NCI-H226 (cell line): ENCODE data around the gene PADI6.
"Not testable (repeated sequence)": the region's sequence is repeated elsewhere in the genome, so short reads cannot be mapped to it uniquely, and the experiment has no call there.

Experiments
- DNase-seq: peaks from one replicate; pipeline ENCODE4 v3.0.0-alpha.2; 2015

Gene PADI6

GRCh38 chr1:17405898-17406759, 34.1 kb downstream of the PADI6 start:
- DNase-seq = peak; percentile 32

GRCh38 chr1:17406760-17407475, 34.9 kb downstream of the PADI6 start:
- not testable (repeated sequence) for DNase-seq

- not testable (repeated sequence) for DNase-seq
Measured at GRCh38 chr1:17407786-17408514, 36.0 kb downstream of the PADI6 start.

GRCh38 chr1:17409391-17409811, 37.4 kb downstream of the PADI6 start:
- no peak for DNase-seq

- DNase-seq = no peak
Measured at GRCh38 chr1:17412093-17412870, 40.3 kb downstream of the PADI6 start.

GRCh38 chr1:17414022-17414421, 42.0 kb downstream of the PADI6 start:
- no peak for DNase-seq

- no peak for DNase-seq
Measured at GRCh38 chr1:17416389-17416788, 44.4 kb downstream of the PADI6 start.

GRCh38 chr1:17419626-17420328, 47.8 kb downstream of the PADI6 start:
- DNase-seq = no peak

GRCh38 chr1:17420391-17420918, 48.5 kb downstream of the PADI6 start:
- no peak for DNase-seq

- DNase-seq = no peak
Measured at GRCh38 chr1:17422461-17422860, 50.5 kb downstream of the PADI6 start.

- no peak for DNase-seq
Measured at GRCh38 chr1:17423781-17424245, 51.8 kb downstream of the PADI6 start.

- DNase-seq = no peak
Measured at GRCh38 chr1:17425806-17426600, 54.0 kb downstream of the PADI6 start.

GRCh38 chr1:17427696-17428660, 56.0 kb downstream of the PADI6 start:
- no peak for DNase-seq

- no peak for DNase-seq
Measured at GRCh38 chr1:17429183-17429582, 57.2 kb downstream of the PADI6 start.

GRCh38 chr1:17432412-17432811, 60.4 kb downstream of the PADI6 start:
- no peak for DNase-seq

- DNase-seq = no peak
Measured at GRCh38 chr1:17433261-17433660, 61.3 kb downstream of the PADI6 start.

GRCh38 chr1:17434016-17434415, 62.0 kb downstream of the PADI6 start:
- DNase-seq = no peak

- DNase-seq = no peak
Measured at GRCh38 chr1:17434601-17435000, 62.6 kb downstream of the PADI6 start.

- DNase-seq = no peak
Measured at GRCh38 chr1:17436380-17437174, 64.6 kb downstream of the PADI6 start.
